Activated CD8-positive, alpha-beta memory T cell treated with anti-CD3 and anti-CD28 coated beads for 24 hours (primary cell): ENCODE results near the gene TMEM63C.
A peak's percentile ranks its signal among the peaks of the same experiment; 100 is the strongest.

Experiments
- DNase-seq: peaks from one replicate; pipeline ENCODE4 v3.0.0-alpha.2; 2020

The TMEM63C gene

DNA sequence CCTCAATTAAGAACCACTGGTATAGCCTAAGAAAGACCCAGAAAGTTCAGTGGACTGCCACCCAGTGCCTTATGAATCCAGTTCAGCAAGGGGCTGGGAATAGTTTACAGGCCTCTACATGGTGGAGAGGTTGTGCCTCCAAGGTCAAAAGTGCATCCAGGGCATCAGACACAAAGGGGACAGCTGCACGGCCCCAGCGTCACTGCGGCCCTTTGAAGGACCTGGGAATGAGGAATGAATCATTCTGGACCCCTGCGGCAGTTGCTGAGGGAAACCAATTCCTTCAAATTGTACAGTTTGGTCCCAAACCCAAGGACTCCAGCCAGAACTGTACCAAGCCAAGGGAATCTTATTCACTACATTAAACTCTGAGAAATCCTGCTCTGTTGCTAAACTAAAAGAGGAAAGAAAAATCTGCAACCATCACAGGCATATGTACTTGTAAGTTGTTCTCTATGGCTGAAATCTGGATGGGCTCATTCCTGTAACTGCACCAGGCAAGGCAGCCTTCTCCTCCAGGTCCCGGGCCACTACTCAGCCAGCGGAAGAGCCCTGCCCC, 100.3 kb downstream of the TMEM63C start:
- no peak for DNase-seq

DNA sequence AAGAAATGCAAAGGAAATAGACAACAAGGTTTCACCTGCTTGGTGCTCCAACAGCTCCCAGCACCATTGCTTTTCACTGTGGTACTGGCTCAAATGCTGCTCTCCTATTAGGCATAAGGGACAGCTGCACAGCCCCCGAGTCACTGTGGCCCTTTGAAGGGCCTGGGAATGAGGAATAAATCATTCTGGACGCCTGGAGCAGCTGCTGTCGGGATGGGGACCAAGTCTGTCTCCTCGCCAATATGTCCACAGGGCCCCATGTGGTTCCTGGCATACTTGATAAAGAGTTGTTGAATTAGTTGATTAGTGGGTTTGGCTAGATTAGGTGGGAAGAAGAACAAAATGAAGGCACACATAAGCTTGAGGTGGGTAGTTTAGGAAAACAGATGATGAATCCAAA, 102.5 kb downstream of the TMEM63C start:
- DNase-seq = no peak

DNA sequence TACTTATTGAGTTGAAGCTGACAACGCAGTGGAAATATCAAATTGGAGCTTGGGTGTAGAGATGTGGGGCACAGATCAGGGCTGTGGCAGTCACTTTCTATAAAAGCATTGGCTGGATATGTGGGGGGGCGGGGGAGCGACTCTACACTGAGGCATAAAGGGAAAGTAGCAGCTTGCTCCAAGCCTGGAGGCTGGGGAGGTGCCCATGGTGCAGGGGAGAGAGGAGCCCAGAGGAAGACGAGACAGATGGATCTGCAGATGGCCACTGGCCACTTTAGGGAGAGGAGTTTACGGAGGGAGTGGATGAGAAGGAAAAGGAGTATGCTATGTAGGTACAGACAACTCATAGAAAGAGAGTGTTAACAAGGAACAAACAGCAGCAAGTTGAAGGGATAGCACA, 102.9 kb downstream of the TMEM63C start:
- DNase-seq = no peak

DNA sequence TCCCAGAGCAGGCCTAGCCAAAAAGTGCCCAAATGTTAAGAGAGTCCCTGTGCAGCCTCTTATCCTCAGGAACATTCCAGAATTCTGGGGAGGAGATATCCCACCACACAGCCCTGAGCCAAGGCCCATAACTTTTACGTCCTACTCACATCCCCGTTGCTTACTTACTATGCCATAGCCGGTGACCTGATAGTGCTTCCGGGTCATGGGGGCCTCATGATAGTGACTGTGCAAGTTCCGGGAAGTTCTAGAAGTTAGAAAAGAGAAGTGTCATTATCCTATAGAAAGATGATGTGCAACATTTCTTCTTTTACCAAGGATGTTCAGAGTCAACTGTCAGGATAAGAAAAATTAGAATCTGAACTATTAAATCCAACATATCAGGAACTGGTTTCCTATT, 105.0 kb downstream of the TMEM63C start:
- DNase-seq = no peak

DNA sequence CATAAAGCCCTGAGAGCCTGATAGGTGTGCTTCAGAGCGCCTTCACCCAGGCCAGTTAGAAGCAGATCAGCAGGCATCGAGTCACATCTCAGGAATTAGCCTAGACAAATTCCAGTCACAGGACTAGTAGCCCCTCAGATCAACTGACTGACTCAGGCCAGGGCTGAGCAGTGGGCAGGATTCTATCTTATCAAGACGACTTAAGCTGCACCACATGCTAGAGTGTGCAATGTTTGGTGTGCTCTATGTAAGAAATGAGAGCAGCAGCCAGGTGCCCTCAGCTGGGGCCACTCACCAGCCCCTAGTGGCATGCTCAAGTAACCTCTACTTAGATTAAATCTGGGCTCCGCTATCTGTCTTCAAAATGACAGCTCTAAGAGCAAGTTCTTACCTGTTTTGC, 109.1 kb downstream of the TMEM63C start:
- no peak for DNase-seq

DNA sequence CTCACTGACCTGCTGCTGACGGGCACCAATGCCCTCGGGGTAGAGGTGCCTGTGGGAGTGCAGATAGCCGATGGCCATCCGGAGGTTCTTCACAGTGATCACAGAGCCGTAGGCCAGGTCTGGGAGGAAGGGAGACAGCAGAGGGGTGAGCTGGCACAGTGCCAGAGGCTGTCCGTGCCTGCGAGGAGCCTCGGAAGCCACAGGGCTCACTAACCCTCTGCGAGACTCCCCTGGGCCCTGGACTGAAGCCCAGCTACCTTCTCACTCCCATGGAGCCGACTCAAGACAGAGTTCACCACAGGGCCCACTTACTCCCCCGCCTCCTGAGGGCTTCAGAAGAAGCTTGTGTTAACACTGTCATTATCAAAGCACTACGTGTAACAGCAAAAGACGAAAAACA, 114.6 kb downstream of the TMEM63C start:
- no peak for DNase-seq

DNA sequence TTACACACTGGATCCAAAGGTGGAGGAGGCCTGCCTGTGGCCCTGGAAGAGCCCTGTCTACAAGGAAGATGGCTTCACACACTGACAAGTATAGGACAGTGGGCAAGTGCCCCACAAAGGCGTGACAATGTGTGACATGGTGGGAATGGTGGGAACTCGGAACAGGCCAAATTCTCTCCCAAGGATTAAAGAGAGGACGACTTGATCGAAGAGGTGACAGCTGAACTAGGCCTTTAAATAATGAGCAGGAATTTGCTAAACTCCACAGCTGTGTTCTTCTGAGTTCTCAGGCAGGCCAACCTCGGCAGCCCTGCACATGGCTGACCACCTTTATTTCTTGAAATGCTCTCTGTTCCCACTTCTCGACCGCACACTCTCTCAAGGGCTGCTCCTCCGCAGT, 115.3 kb downstream of the TMEM63C start:
- no peak for DNase-seq

DNA sequence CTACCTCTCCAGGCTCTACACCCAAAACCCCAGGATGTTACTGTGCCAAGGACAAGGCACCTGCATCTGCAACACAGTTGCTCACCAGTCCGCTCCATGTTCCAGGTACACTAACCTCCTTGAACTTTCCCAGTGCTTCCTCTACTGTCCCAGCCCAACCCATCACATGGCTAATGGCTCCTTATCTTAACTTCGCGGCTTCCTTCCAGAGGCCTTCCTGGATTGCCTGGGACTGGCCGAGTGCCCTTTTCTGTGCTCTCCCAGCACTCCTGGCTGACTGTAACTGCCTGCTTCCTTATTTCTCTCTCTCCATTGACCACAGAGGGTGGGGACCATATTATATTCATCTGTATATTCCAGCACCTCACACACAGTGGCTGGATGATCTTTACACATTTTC, 118.2 kb downstream of the TMEM63C start:
- DNase-seq = no peak

DNA sequence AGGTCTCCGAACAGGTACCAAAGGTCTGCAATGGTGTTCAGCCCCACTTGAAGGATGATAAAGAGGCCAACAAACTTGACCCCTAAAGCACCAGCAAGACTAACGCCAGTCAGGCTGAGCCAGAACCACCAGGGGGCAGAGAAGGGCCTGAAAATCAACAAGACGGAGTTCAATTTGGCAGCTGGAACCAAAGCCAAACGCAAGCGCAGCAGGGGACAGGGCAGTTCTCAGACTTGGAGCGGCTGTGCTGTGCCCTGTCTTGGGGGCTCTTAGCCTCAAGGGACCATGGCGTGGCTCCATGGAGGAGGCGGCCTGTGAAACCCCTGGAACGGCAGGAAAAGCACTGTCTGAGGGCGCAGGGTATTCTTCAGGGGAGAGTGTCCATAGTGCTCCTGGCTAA, 119.5 kb downstream of the TMEM63C start:
- DNase-seq = peak; percentile 70

DNA sequence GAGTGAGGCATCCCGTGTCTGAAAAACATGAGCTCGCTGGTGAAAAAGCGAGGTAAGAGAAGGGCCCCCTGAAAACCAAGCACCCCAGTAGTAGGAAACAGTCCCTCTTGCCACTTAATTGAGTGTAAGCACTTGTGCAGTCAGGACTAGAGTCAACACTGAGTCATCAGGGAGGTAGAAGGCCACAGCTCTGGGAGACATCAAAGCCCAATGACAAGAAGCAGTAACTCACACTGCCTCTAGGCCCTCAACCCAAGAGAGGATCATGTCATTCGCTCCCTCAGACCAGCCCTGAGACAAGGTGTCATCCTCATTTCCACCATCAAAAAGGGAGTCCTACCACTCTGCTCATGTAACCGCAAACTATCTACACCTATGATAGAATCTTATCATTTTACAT, 121.3 kb downstream of the TMEM63C start:
- no peak for DNase-seq

DNA sequence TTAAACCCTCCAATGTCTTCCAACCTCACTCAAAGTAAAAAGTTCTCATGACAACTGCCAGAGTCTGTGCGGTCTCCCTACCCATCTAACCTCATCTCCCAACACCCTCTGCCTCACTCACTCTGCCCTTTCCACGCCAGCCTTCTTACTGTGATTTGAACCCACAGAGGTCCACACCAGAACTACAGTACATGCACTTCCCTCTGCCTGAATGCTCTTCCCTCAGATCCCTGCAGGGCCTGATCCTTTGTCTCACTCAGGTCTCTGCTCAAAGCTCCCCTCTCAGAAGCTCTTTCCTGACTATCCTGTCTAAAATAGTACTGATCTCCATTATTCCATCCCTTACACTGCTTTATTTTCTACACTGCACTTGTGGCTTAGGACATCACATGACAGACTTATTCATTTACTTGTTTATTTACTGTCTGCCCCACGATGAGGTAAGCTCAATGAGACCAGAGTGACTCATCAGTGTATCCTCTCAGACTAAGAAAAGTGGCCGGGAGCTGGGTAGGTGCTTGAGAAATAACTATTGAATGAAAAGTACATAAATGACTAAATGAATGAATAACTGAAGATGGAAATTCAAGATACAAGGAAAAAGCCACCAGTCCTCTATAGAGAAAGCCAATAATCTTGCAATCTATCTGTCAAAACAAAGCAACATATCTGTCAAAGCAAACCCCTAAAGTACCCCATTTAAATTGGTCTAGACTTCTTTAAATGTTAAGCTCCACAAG, 122.0 kb downstream of the TMEM63C start:
- no peak for DNase-seq

DNA sequence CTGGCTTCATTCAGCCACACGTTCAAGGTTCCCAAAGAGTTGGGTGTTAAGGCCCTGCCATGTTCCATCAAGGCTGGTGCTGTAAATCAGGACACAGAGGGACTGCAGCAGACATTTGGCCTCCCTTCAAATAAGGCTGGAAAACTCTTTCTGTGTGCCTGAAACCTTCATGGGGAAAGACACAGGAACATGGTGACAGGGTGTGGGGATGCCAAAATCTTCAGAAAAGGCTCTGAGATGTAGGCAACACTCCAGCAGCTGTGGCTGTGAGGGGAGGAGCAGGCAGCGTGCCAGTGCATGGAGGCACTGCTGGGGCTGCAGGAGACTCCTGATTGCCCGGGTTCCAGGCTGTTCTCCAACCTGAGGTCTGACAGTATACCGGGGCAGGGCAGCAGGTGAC, 124.1 kb downstream of the TMEM63C start:
- DNase-seq = no peak

DNA sequence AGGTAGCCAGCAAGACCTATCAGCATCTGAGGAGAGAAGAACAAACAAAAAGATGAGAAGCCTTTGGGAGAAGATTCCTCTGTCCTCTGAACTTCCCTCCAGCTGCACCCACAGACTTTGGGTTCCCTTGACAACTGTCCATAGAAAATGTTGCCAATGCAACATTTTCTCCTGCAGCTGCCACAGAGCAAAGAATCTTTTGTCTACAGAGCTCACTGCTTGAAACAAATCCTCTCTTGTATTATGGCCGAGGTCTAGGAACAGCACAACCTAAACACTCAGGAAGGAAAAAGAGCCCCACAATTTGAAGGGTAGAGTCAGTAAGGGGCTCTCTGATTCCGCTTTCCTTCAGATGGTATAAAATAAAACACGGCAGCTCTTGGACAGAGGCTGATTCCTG, 124.8 kb downstream of the TMEM63C start:
- no peak for DNase-seq

DNA sequence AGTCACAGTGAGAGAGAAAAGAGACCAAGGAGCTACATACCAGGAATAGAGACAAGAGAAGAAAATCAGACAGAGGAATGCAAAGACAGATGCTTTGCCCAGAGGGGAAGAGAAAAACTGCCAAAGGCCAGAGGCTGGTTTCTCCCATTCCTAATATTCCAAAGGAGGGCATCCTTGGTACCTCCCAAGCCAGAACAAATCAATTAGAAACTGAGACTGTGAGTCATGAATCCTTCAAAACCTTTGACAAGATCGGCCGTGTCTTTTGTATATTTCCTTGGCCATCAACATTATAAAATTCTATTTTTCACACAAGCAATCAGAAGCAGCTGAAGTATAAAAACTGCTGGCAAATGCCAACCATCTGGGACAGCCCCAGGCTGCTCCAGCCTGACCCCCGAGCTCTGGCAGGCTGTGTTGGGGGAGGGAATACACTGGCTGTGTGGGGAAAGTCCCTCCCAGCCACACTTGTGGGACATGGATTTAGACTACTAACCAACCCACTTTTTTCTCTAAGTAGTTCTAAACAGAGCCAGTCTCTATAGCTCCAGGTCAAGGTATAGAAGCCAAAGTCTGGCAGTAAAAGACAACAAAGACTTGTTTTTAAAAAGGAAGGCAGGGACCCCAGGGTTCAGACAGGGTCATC, 125.4 kb downstream of the TMEM63C start:
- no peak for DNase-seq
